Measurements from ENCODE around the gene CSF1. TPM values are rescaled to one million over a fixed set of nuclear protein-coding genes. Genes with fewer than 3 reads are reported as not detected.

Gene CSF1
- total and polyA plus RNA-seq, 2 experiments from 2014 or later: 1.4 to 3.5 TPM

GRCh38 chr1:109946511-109946910, 35.9 kb downstream of the CSF1 start (continued):
- TF ChIP-seq REST (IDR thresholded peaks at IDR 0.05; ENCODE audit: unreplicated experiment) (no peak), EZH2 (IDR thresholded peaks at IDR 0.05; ENCODE audit: low read depth, unreplicated experiment) (no peak), NANOG (IDR thresholded peaks at IDR 0.05; ENCODE audit: borderline replicate concordance) (no peak), EZH2phosphoT487 (IDR thresholded peaks at IDR 0.05; ENCODE audit: unreplicated experiment) (no peak), ZNF114 (CRISPR knock-in tag; IDR thresholded peaks at IDR 0.05) (no peak), CREB1 (CRISPR knock-in tag; IDR thresholded peaks at IDR 0.05; ENCODE audit: low read depth) (no peak), ZNF331 (CRISPR knock-in tag; IDR thresholded peaks at IDR 0.05; ENCODE audit: low read depth) (no peak)

GRCh38 chr1:109947582-109948284, 37.1 kb downstream of the CSF1 start:
- Histone ChIP-seq H3K27me3 (ENCODE audit: insufficient read depth) (no peaks in the 10 kb centered on the region), H3K9me2 (ENCODE audit: insufficient read depth) (no peaks in the 10 kb centered on the region), H3F3A (replicated peaks; ENCODE audit: low read depth) (no peaks in the 10 kb centered on the region), H3K4me3 (no peak overlapping the region), H4K20me1 (replicated peaks; ENCODE audit: insufficient read depth) (no peaks in the 10 kb centered on the region), H3K79me2 (replicated peaks; ENCODE audit: insufficient read depth) (no peaks in the 10 kb centered on the region), H3K4me1 (ENCODE audit: insufficient read depth) (no peaks in the 10 kb centered on the region), H2AFZ (peak overlapping the region; percentile 98), H3K27ac (ENCODE audit: low read depth) (peak overlapping the region; percentile 24; the same call in 1 of the 2 replicates), H3K4me2 (no peak overlapping the region), H3K36me3 (ENCODE audit: insufficient read depth) (no peaks in the 10 kb centered on the region)
- H3K9me3 Mint-ChIP-seq: no peaks in the 10 kb centered on the region
- peak; percentile 80 for ATAC-seq
- no peaks in the 10 kb centered on the region for H3K36me3 Mint-ChIP-seq (ENCODE audit: low read depth)
- no peak overlapping the region for H3K27ac Mint-ChIP-seq
- H3K4me3 Mint-ChIP-seq: no peak overlapping the region
- TF ChIP-seq POLR2AphosphoS5 (IDR thresholded peaks at IDR 0.05; ENCODE audit: low read depth): no peak
- TF ChIP-seq JUNB (IDR thresholded peaks at IDR 0.05; ENCODE audit: unreplicated experiment): no peak
- TF ChIP-seq EZH2phosphoT487 (IDR thresholded peaks at IDR 0.05; ENCODE audit: unreplicated experiment): no peak
- TF ChIP-seq CTCF (conservative IDR thresholded peaks at IDR 0.05; ENCODE audit: low read depth in 2 of 2): no peak
- TF ChIP-seq ZNF114 (CRISPR knock-in tag; IDR thresholded peaks at IDR 0.05): no peak
- peak; percentile 67 for DNase-seq (ENCODE audit: low spot score)
- H3K27me3 Mint-ChIP-seq (ENCODE audit: insufficient read depth, low read depth, poor library complexity): peaks cover 8% of the 10 kb centered on the region
- H3K4me1 Mint-ChIP-seq: peaks cover 6% of the 10 kb centered on the region; the same call in 2 of the 3 replicates

Measured in GM23338 (cell line).